ENCODE results near the gene TAF6. TPM values are rescaled to one million over a fixed set of nuclear protein-coding genes. Genes with fewer than 3 reads are reported as not detected.

The TAF6 gene
- total and polyA plus RNA-seq, 2 of the 4 experiments (the other 2 are of a cell fraction), result 11.3 to 55.3 TPM

- TF ChIP-seq, protein P1, sequence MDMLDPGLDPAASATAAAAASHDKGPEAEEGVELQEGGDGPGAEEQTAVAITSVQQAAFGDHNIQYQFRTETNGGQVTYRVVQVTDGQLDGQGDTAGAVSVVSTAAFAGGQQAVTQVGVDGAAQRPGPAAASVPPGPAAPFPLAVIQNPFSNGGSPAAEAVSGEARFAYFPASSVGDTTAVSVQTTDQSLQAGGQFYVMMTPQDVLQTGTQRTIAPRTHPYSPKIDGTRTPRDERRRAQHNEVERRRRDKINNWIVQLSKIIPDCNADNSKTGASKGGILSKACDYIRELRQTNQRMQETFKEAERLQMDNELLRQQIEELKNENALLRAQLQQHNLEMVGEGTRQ (IDR thresholded peaks at IDR 0.05; ENCODE audit: low read depth, low read length), result no peak
- no peak for TF ChIP-seq RFX5 (IDR thresholded peaks at IDR 0.05; ENCODE audit: low read depth, low read length)
- TF ChIP-seq CHD1 (IDR thresholded peaks at IDR 0.05; ENCODE audit: low read depth, low read length), result no peak
- no peak for TF ChIP-seq RCOR1 (IDR thresholded peaks at IDR 0.05; ENCODE audit: insufficient replicate concordance, low read length)
- TF ChIP-seq MXI1 (IDR thresholded peaks at IDR 0.05; ENCODE audit: borderline replicate concordance, low read depth, low read length), result no peak
- no peak for TF ChIP-seq CTCF (conservative IDR thresholded peaks at IDR 0.05; ENCODE audit: low read depth, low read length)
- TF ChIP-seq BHLHE40 (IDR thresholded peaks at IDR 0.05; ENCODE audit: low read depth, low read length), result no peak
- no peak for TF ChIP-seq FOS (IDR thresholded peaks at IDR 0.05; ENCODE audit: low read depth, low read length)
- TF ChIP-seq ELK1 (IDR thresholded peaks at IDR 0.05; ENCODE audit: borderline replicate concordance, low read depth, low read length), result no peak
- no peak for TF ChIP-seq POLR2A (IDR thresholded peaks at IDR 0.05; ENCODE audit: low read depth, low read length)
- no peak for TF ChIP-seq RAD21 (IDR thresholded peaks at IDR 0.05; ENCODE audit: low read length)
- TF ChIP-seq NFE2L2 (IDR thresholded peaks at IDR 0.05; ENCODE audit: low read depth, low read length), result no peak
- no peak for TF ChIP-seq CEBPB (IDR thresholded peaks at IDR 0.05; ENCODE audit: low read depth, low read length)
- Histone ChIP-seq H3K9ac (ENCODE audit: low read depth, low read length) (no peak overlapping the region), H3K4ac (ENCODE audit: low read depth, low read length) (no peak overlapping the region), H3K4me1 (ENCODE audit: control insufficient read depth, insufficient read depth, low read length) (peaks cover 7% of the 10 kb centered on the region), H3K18ac (ENCODE audit: low read depth, low read length) (no peak overlapping the region), H3K56ac (ENCODE audit: extremely low read depth, insufficient read depth, low read length) (no peak overlapping the region), H4K91ac (ENCODE audit: insufficient read depth, low read depth, low read length) (no peak overlapping the region), H3K9me1 (ENCODE audit: insufficient read depth, low read length) (peaks cover 5% of the 10 kb centered on the region), H3K36me3 (ENCODE audit: control insufficient read depth, insufficient read depth, low read length) (peaks cover 79% of the 10 kb centered on the region), H3K4me2 (ENCODE audit: low read depth, low read length) (no peak overlapping the region), H2AFZ (replicated peaks; ENCODE audit: low read length, poor library complexity) (no peak overlapping the region), H4K5ac (ENCODE audit: low read depth, low read length) (no peak overlapping the region), H2BK120ac (ENCODE audit: low read depth, low read length) (no peak overlapping the region), H2AK5ac (ENCODE audit: low read depth, low read length) (no peak overlapping the region), H3K23ac (ENCODE audit: low read depth, low read length) (no peak overlapping the region), H3K9me3 (ENCODE audit: control insufficient read depth, insufficient read depth, low read length) (no peaks in the 10 kb centered on the region), H2BK15ac (ENCODE audit: low read depth, low read length) (no peak overlapping the region), H3K79me1 (ENCODE audit: low read depth in 1 of 2, low read length in 2 of 2) (peaks cover 45 to 81% of the 10 kb centered on the region in 2 experiments), H2BK5ac (ENCODE audit: low read depth, low read length, poor library complexity, severe bottlenecking) (no peak overlapping the region), H3K4me3 (ENCODE audit: insufficient read depth, low read depth, low read length) (no peak overlapping the region), H2BK20ac (ENCODE audit: low read depth, low read length) (no peak overlapping the region), H3K14ac (replicated peaks; ENCODE audit: low read depth, low read length) (no peak overlapping the region), H2AK9ac (replicated peaks; ENCODE audit: low read depth, low read length, poor library complexity) (no peak overlapping the region), H3K27ac (ENCODE audit: insufficient read depth, low read length) (no peak overlapping the region), H4K20me1 (ENCODE audit: insufficient read depth, low read length) (peaks cover 11% of the 10 kb centered on the region), H4K8ac (ENCODE audit: low read depth in 2 of 2, low read length in 2 of 2) (no peak overlapping the region), H3K27me3 (ENCODE audit: control insufficient read depth, insufficient read depth, low read length) (no peaks in the 10 kb centered on the region)
- ATAC-seq (ENCODE audit: low read depth) (no peak), DNase-seq (no peak)
- in situ Hi-C loops (cut with MboI; ENCODE audit: low sequenced_read_pairs), result no loop called here
- dilution Hi-C loops (cut with HindIII; ENCODE audit: low sequenced_read_pairs, unreplicated experiment), result no loop called here
- intact Hi-C loops (cut with micrococcal nuclease), result no loop called here
- WGBS, 2 experiments (ENCODE audit: extremely low coverage in 2 of 2, insufficient read length in 1 of 2), result no CpG with 5 or more reads among the region's 17 CpGs
- ChIA-PET CTCF (no interaction called here), POLR2A (ENCODE audit: unreplicated experiment) (no interaction called here)
- no TSS peak for BruUV-seq (replicated peaks)
These were observed 23.5 kb downstream of the TAF6 start for GRCh38 chr7:100095704-100096103.
